HG02852 (cell line): Measurements from ENCODE around the gene MSL1.

Experiments
- ATAC-seq: cut with Tn5 transposase; IDR thresholded peaks from one replicate; pipeline ENCODE4 v1.9.1; 2021; ENCODE audit warnings: mild to moderate bottlenecking, moderate library complexity; ENCODE audit not compliant: unreplicated experiment

Gene MSL1

GRCh38 chr17:40173778-40174135 lies 52.0 kb downstream of the MSL1 start:
- ATAC-seq, result no peak

GRCh38 chr17:40174514-40174913 lies 52.7 kb downstream of the MSL1 start:
- ATAC-seq, result no peak

GRCh38 chr17:40175928-40176753 lies 54.4 kb downstream of the MSL1 start:
- ATAC-seq, result no peak

- no peak for ATAC-seq
Observed at GRCh38 chr17:40176754-40177110, 55.0 kb downstream of the MSL1 start.

- ATAC-seq, result no peak
Observed at GRCh38 chr17:40177275-40177874, 55.6 kb downstream of the MSL1 start, which contains the start of gene RAPGEFL1. RAPGEFL1 (plus strand) TSS chr17:40177470; CDS start chr17:40177862, 392 bp downstream.

GRCh38 chr17:40178021-40178601 lies 56.3 kb downstream of the MSL1 start:
- no peak for ATAC-seq

GRCh38 chr17:40178660-40179059 lies 56.9 kb downstream of the MSL1 start:
- no peak for ATAC-seq

GRCh38 chr17:40179923-40180659 lies 58.3 kb downstream of the MSL1 start:
- ATAC-seq, result no peak

GRCh38 chr17:40180694-40181093 lies 58.9 kb downstream of the MSL1 start:
- ATAC-seq, result no peak

- ATAC-seq, result no peak
Observed at GRCh38 chr17:40181205-40181604, 59.4 kb downstream of the MSL1 start.

- no peak for ATAC-seq
Observed at GRCh38 chr17:40182606-40183005, 60.8 kb downstream of the MSL1 start.
